Activated CD8-positive, alpha-beta memory T cell treated with anti-CD3 and anti-CD28 coated beads for 48 hours (primary cell): ENCODE results near the gene HCK.
A peak's percentile ranks its signal among the peaks of the same experiment; 100 is the strongest.
"Not testable (repeated sequence)": the region's sequence is repeated elsewhere in the genome, so short reads cannot be mapped to it uniquely, and the experiment has no call there.

Source experiments
- DNase-seq, 3 experiments: peaks; one replicate each; pipeline ENCODE4 v3.0.0-alpha.2; 2020; ENCODE audit warnings: low read depth in 2 of 3, low spot score in 2 of 3

Gene HCK

DNA sequence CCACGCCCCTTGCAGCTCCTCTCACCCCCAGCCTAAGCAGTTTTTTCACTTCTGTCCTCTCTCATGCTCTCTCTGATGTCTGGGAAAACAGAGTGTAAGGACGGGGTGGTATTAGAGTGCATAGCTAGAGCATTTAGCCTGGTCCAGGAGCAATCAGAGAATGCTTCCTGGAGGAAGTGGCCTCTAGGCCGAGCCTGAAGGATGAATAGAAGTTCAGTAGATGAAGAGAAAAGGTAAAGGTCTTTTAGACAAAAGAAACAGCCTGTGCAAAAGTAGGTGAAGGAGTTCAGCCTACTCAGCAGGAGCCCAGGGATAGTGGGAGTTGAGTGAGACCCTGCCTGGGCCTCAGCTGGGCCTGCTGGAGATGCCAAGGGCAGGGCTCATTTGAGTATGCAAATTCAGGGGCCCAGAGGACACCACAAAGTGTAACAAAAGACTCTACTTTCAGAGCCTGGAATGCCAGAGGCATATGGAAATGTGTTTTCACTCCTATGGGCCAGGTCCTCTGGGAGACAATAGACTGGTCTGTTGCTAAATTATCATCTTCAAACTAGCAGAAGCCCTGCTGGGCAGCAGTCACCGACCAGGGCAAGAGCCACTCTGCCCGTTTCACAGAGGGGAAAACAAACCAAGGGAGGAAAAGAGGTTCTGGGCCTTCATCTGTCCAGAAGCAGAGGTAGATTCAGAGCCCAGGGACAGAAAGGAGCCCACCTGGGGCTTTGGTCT, 37.8 kb downstream of the HCK start:
- DNase-seq = no peak

DNA sequence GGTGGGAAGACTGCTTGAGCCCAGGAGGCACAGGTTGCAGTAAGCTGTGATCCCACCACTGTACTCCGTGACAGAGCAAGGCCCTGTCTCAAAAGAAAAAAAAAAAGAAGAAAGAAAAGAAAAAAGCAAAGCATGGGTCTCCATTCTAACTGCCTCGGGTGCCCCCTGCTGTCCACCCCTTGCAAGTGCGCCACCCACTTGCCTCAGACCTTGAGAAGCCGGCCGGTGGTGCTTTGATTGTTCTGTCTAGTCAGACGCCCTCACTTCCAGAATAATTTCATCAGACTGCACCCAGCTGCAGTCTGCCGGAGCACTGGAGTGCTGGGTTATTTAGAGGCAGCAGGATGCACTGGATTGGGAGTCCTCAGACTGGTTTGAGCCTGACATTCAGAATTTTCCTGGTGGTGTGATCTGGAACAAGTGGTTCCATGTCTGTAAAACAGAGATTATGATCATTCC, 39.9 kb downstream of the HCK start:
- DNase-seq = peak; percentile 44 to 60 (median 47)

DNA sequence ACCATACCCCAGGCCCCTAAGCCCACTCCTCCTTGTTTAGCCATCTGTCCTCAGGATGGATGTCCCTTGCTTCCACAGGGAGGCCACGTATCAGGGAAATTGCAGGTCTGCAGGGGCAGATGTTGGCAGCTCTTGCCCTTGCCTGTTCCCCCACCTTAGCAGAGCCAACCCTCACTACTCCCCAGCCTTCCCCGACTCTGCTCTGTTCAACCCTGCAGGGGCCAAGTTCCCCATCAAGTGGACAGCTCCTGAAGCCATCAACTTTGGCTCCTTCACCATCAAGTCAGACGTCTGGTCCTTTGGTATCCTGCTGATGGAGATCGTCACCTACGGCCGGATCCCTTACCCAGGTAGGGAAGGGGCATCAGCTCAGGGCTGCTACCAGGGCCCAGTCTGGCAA, 46.7 kb downstream of the HCK start:
- no peak for DNase-seq

DNA sequence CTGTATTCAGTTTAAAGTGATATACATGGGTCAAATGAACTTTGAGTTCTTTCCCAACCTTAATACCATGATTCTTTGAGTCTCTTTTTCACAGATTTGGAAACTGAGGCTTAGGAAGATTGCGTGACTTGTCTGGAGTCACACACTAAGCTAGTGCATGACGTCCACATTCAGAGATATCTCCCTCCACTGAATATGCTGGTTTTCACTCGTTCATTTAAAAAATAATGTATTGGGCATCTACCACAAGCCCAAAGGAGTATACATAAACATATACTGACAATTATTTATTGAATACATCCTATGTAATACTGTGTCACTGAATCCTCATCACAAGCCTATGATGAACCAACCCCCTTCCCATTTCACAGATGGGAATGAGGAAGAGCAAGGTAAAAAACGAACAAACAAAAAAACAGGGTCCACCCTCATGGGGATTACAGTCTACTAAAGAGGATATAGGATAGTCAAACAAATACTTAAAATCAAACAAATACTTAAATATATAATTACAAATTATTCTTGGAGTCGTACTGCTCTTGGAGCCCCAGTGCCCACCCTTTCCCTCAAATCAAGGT, 56.9 kb downstream of the HCK start:
- DNase-seq = no peak

DNA sequence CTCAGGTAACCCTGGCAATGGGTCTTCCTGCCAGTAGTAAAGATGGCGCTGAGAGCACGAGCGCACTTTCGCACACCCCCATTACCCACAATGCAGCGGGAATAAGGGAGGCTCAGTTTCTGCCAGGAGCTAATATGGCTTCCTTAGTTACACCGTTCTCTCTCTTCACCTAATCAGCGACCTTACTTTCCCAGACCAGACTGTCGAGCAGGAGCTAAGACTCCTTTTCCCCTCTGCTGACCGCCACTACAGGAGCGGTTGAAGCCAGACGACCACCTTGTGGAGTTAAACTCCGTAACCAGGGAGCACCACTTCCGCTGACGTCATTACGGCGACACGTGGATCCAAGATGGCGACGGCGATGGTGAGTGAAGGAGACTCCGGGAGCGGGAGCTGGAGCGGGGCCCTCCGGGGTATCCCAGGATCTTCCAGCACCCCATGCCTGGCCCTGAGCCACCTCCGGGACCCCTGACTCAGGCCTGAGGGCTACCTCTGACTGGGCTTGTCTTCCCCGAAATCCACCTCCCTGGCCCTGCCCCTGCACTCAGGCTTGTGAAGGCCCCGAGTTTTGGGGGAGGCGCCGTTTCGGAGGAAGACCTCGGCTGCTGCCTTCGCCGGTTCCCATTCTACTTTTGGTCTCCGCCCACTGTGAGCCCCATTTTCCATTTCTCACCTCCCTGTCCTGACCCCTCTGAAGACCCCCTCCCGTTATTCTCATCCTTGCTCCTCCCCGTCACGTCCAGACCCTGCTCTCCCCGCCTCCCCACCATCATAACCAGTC, 57.5 kb downstream of the HCK start, which contains the start of gene TM9SF4:
TSS of gene TM9SF4 (plus strand) at position 323 of the 781 bp plus-strand sequence. CDS start at position 350, 27 bp downstream.
- peak; percentile 77 to 93 (median 86) for DNase-seq

DNA sequence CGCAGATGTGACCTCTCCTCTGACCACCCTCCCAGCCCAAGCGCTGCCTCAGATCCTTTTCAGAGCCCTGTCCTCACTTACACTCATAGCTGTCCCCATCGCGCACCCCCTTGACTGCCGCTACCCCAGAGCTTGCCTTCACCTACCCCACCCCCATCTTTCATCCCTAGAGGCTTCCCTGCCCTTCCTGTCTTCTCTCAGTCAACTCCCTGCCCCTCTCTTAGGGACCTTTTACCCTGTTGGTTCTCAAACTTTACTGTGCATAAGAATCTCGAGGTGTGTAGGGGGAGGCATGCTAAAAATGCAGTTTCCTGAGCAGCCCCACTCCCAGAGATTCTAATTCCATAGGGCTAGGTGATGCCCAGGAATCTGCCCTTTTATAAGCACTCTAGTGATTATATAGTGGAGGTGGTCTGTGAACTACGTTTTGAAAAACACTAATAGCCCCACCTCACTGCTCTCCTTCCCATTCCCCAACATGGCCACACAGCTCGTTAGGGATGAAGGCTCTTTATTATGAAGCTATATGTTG, 58.2 kb downstream of the HCK start:
- DNase-seq = no peak

DNA sequence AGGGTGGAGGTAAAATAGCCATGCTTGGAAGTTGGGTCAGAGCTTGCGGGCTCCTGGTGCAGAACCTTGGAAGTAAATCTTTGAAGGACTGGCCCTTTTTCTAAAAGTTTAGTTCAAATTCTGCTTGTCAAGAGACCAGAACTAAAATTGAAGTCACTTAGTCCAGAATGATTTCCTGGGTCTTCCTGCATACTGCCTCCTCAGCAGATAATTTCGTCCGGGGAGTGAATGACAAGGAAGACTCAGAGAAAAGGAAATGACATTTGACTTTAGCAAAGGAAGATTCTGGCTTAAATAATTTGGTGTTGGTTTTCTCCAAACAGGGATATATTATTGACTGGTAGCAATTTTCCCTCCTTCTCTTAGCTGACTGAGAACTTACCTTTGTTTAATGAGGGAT, 58.7 kb downstream of the HCK start:
- no peak for DNase-seq

DNA sequence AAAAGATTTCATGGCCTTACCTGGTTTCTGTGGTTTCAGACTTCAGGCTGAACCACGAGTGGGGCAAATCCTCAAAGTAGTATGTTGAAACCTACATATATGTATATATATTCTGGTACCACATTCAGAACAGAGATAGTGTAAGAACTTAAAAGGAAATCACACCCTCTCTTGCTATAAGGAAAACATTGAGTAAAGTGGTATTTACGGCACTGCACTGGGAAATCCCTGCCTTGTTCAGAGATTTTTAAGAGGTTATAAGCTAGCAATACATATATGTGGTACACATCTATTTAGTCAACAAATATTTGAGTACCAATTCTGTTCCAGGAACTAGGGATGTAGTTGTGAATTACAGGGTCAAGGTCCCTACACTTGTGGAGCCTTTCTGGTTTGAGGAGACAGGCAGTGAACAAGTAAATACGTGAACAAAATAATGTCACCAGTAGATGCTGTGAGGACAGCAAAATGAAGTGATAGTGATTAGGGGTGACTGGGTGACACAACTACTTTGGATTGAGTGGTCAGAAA, 59.2 kb downstream of the HCK start:
- no peak for DNase-seq

DNA sequence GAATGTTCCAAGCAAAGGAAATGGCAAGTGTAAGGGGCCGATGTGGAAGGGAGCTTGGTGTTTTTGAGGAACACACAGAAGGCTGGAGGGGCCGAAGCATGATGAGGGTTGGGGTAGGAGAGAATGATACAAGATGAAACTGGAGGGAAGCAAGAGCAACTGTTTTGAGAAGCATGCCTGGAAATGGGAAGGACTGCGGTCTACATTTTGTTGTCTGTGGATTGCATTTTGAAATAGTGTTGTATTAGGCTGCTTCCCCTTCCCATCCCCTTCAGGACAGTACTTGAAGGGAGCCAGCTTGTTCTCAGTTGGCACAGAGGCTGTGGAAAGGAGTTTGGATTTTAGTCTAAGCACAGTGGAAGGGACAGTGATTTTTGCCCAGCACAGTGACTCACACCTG, 59.7 kb downstream of the HCK start:
- DNase-seq = no peak

DNA sequence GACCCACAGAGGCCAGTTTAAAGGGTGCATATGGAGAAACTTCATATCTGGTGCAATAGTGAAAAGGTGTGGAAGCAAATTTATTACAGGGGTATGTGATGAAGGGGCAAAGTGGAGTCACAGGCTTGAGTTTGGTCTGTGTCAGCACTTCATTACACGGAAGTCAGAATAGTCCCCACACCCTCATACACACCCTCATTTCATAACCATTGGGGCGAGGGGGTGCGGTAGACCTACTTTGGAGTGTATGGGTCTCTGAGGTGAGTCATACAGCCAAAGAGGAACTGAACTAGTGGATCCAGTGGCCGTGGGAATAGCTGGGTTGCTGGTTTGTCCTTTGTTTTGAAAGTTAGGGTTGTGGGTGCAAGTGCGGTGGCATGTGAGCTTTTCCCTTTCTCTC, 60.8 kb downstream of the HCK start:
- DNase-seq = no peak

DNA sequence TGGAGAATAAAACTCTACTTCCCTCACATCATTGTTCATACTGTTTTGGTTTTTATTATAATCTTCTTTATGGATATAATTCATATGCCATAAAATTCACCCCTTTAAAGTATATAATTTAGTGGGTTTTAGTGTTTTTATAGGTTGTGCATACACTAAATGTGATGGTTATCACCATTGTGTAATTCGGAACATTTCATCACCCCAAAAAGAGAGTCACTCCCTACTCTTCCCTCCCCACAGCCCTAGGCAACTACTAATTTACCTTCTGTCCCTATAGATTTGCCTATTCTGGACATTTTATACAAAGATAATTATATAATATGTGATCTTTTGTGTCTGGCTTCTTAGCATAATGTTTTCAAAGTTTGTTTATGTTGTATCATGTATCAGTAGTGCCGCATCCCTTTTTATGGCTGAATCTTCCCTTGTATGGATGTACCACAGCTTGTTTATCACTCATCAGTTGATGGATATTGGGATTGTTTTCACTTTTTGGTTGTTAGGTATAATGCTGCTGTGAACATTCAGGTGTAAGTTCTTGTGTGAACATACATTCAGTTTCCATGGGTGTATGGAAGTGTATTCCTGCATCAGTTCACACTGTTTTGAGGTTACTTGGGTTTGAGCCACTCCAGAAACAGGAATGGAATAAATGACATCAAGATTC, 61.7 kb downstream of the HCK start:
- DNase-seq = no peak

DNA sequence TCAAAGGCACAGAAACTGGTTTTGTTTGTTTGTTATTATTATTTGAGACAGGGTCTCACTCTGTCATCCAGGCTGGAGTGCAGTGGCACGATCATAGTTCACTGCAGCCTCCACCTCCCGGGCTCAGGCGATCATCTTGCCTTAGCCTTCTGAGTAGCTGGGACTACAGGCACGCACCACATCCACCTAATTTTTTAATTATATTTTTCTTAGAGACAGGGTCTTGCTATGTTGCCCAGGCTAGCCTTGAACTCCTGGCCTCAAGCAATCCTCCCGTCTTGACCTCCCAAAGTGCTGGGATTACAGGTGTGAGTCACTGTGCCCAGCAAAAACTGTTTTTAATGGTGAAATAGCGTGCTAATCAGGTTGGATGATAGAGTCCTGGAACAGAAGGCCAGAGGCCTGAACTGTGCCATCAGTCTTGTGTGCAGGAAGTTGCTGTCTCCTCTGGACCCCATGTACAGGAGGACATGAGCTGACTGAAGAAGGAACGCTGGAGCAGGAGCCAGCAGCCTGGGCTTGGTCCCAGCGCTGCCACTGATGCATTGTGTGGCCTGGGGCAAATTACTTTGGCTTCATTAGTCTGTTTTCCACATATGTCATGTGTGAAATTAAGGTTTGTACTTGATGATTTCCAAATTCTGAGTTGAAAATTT, 62.4 kb downstream of the HCK start:
- no peak for DNase-seq

DNA sequence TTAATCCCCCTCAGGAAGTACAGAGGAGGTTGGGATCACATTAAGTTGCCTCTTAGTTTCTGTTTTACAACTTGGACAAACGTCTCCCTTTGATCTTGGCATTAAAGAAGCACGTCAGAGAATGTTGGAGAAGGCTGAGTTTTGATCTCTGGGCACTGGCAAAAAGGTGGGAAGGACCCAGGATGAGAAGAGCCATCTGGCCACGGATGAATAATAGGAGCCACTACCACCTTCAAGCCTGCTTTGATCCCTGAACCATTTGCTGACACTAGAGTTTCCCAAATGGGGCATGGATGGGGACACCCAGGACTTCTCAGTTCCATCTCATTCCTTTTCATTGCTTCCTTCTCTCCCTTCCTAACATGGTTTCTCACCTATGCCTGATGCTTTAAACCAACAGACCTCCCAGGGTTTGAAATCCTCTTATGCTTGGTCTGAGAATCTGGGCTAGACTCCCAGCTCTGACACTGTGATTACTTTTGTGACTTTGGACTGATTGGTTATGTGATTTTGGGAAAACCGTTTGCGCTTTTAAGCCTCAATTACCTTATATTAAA, 63.2 kb downstream of the HCK start:
- DNase-seq = no peak

DNA sequence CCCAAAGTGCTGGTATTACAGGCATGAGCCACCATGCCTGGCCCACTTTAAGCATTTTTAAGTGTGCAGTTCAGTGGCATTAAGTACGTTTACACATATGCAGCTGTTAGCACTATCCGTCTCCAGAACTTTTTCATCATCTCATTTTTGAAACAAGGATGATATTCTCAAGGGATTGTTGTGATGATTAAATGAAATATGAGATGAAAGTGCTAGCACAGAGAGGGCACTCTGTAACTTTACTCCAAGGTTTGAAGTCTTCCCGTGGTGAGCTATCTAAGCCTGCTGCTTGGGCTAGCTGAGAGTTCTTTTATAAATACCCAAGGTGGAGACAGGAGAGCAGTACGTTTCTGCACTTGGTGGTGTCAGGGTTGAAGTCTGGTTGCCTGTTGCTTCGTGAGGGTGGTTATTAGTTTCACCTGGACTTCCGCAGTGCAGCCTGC, 64.1 kb downstream of the HCK start:
- no peak for DNase-seq

DNA sequence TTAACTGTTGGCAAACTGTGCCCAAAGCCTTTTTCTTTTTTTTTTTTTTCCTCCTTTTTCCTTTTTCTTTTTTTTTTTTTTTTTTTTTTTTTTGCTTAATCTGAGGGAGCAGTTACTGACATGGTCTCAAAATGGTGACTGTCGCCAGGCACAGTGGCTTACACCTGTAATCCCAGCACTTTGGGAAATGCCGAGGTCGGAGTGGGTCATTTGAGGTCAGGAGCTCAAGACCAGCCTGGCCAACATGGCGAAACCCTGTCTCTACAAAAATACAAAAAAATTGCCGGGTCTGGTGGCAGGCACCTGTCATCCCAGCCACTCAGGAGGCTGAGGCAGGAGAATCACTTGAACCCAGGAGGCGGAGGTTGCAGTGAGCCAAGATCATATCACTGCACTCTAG, 64.8 kb downstream of the HCK start:
- not testable (repeated sequence) for DNase-seq

DNA sequence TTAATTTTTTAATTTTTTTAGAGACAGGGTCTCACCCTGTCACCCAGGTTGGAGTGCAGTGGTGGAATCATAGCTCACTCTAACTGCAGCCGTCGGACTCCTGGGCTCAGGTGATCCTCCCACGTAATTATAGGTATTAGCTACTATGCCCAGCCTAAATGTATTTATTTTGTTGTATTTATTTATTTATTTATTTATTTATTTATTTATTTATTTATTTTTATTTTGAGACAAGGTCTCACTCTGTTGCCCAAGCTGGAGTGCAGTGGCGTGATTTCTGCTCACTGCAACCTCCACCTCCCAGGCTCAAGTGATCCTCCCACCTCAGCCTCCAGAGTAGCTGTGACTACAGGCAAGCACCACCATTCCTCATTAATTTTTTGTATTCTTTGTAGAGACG, 66.4 kb downstream of the HCK start:
- DNase-seq = not testable (repeated sequence)

DNA sequence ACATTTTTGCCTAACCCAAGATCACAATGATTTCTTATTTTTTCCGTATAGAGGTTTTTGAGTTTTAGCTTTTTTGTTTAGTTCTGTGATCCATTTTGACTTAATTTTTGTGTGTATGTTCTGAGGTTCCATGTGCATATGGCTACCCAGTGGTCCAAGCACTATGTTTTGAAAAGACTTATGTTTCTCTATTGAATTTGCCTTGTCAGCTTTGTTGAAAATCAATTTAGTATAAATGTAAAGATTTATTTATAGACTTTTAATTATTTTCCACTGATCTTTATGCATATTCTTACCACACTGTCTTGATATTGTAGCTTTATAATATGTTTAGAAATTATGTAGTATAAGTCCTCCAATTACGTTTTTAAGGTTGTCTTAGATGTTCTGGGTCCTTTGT, 67.7 kb downstream of the HCK start:
- no peak for DNase-seq

DNA sequence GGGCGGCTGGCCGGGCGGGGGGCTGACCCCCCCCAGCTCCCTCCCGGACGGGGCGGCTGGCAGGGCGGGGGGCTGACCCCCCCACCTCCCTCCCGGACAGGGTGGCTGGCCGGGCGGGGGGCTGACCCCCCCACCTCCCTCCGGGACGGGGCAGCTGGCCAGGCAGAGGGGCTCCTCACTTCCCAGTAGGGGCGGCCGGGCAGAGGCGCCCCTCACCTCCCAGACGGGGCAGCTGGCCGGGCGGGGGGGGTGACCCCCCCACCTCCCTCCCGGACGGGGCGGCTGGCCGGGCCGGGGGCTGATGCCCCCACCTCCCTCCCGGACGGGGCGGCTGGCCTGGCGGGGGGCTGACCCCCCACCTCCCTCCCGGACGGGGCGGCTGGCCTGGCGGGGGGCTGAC, 69.9 kb downstream of the HCK start:
- not testable (repeated sequence) for DNase-seq

DNA sequence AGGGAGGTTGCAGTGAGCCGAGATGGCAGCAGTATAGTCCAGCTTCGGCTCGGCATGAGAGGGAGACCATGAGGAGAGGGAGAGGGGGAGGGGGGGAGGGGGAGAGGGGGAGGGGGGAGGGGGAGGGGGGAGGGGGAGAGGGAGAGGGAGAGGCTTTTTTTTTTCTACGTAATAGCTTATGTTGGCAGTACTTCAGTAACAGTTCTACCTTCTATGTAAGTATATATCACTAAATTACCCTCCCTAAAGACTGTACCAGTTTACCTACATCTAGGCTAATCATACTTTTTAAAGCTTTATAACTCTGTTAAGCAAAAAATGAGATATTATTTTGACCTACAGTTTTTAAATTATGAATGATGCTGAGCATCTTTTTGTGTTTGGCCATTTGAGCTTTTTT, 71.0 kb downstream of the HCK start:
- no peak for DNase-seq

DNA sequence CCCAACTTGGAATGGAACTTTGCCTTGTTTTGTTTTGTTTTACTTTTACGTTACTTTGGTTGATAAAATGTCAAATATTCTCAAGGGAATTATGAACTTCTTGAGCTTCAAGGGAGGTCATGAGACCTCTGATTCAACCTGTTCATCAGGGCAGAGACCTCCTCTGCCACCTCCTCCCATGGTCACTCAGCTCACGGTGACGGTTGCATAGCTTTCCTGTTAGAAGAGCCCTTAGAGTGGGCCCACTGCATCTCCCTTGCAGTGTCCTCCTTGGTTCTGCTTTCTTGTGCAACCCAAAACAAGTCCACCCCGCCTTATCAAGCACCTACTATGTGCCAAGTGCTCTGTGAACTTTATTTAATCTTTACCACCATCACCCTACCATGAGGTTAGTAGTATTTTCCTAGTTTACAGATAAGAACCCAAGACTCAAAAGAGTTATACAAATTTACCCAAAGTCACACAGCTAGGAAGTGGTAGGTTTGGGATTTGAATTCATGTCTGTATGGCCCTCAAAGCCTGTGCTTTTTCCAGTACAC, 72.9 kb downstream of the HCK start:
- DNase-seq = no peak
